HepG2 (cell line): ENCODE results near the gene MLX. TPM values are rescaled to one million over a fixed set of nuclear protein-coding genes. Genes with fewer than 3 reads are reported as not detected.

Source experiments
- DR1 ChIP-seq: sonication (generic); formaldehyde crosslinking; IDR thresholded peaks from 2 replicates; pipeline ENCODE4 v1.8.0; 2021; ENCODE audit warnings: mild to moderate bottlenecking, missing genetic modification reagents, inconsistent platforms
- HOXA9 ChIP-seq: sonication (generic); formaldehyde crosslinking; IDR thresholded peaks from 2 replicates; pipeline ENCODE4 v1.8.1; 2022; ENCODE audit warnings: missing genetic modification reagents, mild to moderate bottlenecking, moderate library complexity, borderline replicate concordance
- MAF1 ChIP-seq: sonication (generic); formaldehyde crosslinking; IDR thresholded peaks from 2 replicates; pipeline ENCODE4 v1.5.0; 2020; ENCODE audit warnings: missing genetic modification reagents, borderline replicate concordance
- RAD21 ChIP-seq: fragments of 450-650 bp; formaldehyde crosslinking; IDR thresholded peaks from 2 replicates; pipeline ENCODE4 v1.5.0; 2020; ENCODE audit warnings: mild to moderate bottlenecking
- REPIN1 ChIP-seq: sonication (generic); formaldehyde crosslinking; IDR thresholded peaks from 2 replicates; pipeline ENCODE4 v1.8.0; 2022; ENCODE audit warnings: missing genetic modification reagents, low read depth, mild to moderate bottlenecking, borderline replicate concordance
- TGIF2 ChIP-seq: IDR thresholded peaks from 2 replicates; pipeline ENCODE4 v1.6.1; 2016; ENCODE audit warnings: control low read depth, missing compliant biosample characterization
- ZBTB2 ChIP-seq: sonication (generic); formaldehyde crosslinking; IDR thresholded peaks from 2 replicates; pipeline ENCODE4 v1.8.0; 2022; ENCODE audit warnings: low read depth, missing genetic modification reagents
- ZBTB8A ChIP-seq: sonication (generic); formaldehyde crosslinking; IDR thresholded peaks from 2 replicates; pipeline ENCODE4 v1.4.0; 2020; ENCODE audit warnings: mild to moderate bottlenecking, low read depth, missing genetic modification reagents, borderline replicate concordance
- ZNF224 ChIP-seq: sonication (generic); formaldehyde crosslinking; IDR thresholded peaks from 2 replicates; pipeline ENCODE4 v1.5.0; 2020; ENCODE audit warnings: mild to moderate bottlenecking, missing genetic modification reagents
- ZNF232 ChIP-seq: sonication (generic); formaldehyde crosslinking; IDR thresholded peaks from 2 replicates; pipeline ENCODE4 v1.4.0; 2020; ENCODE audit warnings: missing genetic modification reagents, borderline replicate concordance
- ZNF281 ChIP-seq: sonication (generic); formaldehyde crosslinking; IDR thresholded peaks from 2 replicates; pipeline ENCODE4 v1.4.0; 2020; ENCODE audit warnings: missing genetic modification reagents, borderline replicate concordance
- ZNF512B ChIP-seq: sonication (generic); formaldehyde crosslinking; IDR thresholded peaks from 2 replicates; pipeline ENCODE4 v1.5.1; 2020; ENCODE audit warnings: missing genetic modification reagents, mild to moderate bottlenecking, borderline replicate concordance
- ZNF660 ChIP-seq: sonication (generic); formaldehyde crosslinking; IDR thresholded peaks from 2 replicates; pipeline ENCODE4 v1.5.1; 2020; ENCODE audit warnings: mild to moderate bottlenecking, low read depth, missing genetic modification reagents, borderline replicate concordance
- ZNF687 ChIP-seq: sonication (generic); formaldehyde crosslinking; IDR thresholded peaks from 2 replicates; pipeline ENCODE4 v1.5.1; 2020; ENCODE audit warnings: mild to moderate bottlenecking, missing genetic modification reagents, moderate library complexity
- polyA plus RNA-seq, 8 experiments: library from polyadenylated mRNA; depleted of rRNA in 3 of 8; stranded (reverse) in 7 of 8; unstranded in 1 of 8; fragments of >200 nt; fragmentation: Illumina TruSeq in 4 of 8; extraction: Trizol in 4 of 8; gene quantifications; 2 replicates each; pipeline versions ENCODE4 v1.2.1 to v1.2.3, GENCODE V29; 2011 to 2016; ENCODE audit warnings: low read depth in 4 of 8, missing spikeins in 1 of 8, mixed read lengths in 1 of 8; ENCODE audit not compliant: insufficient read depth in 1 of 8
- total RNA-seq, 5 experiments: library from RNA; depleted of rRNA; stranded (reverse); fragments of >200 nt; fragmentation: Illumina TruSeq; extraction: Trizol; gene quantifications; 2 replicates each; pipeline ENCODE4 v1.2.3, GENCODE V29; 2016; ENCODE audit warnings: low read depth in 1 of 5
- TF ChIP-seq, protein P1 (sequence below): sonication (generic); formaldehyde crosslinking; IDR thresholded peaks from 2 replicates; pipeline ENCODE4 v1.4.0; 2020; ENCODE audit warnings: mild to moderate bottlenecking, missing genetic modification reagents

MLX gene
- total and polyA plus RNA-seq, 2 of the 13 experiments (the other 11 are each of a cell fraction or from before 2014, with no cell fraction given) = 38.9 to 74.4 TPM

GRCh38 chr17:42561897-42562387, 5.0 kb upstream of the MLX start, which contains the start of gene COASY (continued):
- TF ChIP-seq ZBTB8A (CRISPR knock-in tag) (no peak), ZBTB2 (CRISPR knock-in tag) (peak; percentile 91), TGIF2 (CRISPR knock-in tag) (peak; percentile 78; the same call in 1 of the 2 replicates), ZNF512B (CRISPR knock-in tag) (no peak), HOXA9 (CRISPR knock-in tag) (no peak), RAD21 (CRISPR knock-in tag) (no peak; the same call in 1 of the 2 replicates), ZNF660 (CRISPR knock-in tag) (no peak), REPIN1 (CRISPR knock-in tag) (peak; percentile 89), ZNF281 (no peak; the same call in 1 of the 2 replicates), MAF1 (CRISPR knock-in tag) (peak; percentile 95; the same call in 1 of the 2 replicates), ZNF224 (peak; percentile 94), ZNF232 (CRISPR knock-in tag) (no peak; the same call in 1 of the 2 replicates), ZNF687 (peak; percentile 89), DR1 (CRISPR knock-in tag) (peak; percentile 71)
- TF ChIP-seq, protein P1, sequence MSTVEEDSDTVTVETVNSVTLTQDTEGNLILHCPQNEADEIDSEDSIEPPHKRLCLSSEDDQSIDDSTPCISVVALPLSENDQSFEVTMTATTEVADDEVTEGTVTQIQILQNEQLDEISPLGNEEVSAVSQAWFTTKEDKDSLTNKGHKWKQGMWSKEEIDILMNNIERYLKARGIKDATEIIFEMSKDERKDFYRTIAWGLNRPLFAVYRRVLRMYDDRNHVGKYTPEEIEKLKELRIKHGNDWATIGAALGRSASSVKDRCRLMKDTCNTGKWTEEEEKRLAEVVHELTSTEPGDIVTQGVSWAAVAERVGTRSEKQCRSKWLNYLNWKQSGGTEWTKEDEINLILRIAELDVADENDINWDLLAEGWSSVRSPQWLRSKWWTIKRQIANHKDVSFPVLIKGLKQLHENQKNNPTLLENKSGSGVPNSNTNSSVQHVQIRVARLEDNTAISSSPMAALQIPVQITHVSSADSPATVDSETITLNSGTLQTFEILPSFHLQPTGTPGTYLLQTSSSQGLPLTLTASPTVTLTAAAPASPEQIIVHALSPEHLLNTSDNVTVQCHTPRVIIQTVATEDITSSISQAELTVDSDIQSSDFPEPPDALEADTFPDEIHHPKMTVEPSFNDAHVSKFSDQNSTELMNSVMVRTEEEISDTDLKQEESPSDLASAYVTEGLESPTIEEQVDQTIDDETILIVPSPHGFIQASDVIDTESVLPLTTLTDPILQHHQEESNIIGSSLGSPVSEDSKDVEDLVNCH (CRISPR knock-in tag) = no peak
